Measurements from ENCODE around the gene MFRP.

Gene MFRP

DNA sequence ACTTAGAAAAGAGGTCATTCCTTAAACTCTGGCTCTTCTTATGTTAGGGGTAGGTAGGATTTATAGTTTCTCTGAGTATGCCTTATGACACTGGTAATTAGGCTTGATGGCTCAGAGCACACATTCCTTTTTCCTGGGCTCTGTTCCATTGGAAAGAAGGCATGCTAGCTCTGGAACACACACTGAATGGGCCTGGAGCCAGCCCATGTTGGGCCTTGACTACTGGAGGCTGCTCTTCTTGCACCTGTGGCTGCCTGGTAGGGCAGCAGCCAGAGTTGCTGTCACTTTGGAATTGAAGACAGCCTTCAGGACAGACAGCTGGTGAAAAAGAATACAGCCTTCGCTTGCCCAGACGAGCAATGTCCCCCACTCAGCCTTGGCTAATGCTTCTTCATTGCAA, 47.8 kb downstream of the MFRP start:
- H3K4me3 ChIP-seq (ENCODE audit: low read depth, low read length): no peak overlapping the region
- TF ChIP-seq, protein P1, sequence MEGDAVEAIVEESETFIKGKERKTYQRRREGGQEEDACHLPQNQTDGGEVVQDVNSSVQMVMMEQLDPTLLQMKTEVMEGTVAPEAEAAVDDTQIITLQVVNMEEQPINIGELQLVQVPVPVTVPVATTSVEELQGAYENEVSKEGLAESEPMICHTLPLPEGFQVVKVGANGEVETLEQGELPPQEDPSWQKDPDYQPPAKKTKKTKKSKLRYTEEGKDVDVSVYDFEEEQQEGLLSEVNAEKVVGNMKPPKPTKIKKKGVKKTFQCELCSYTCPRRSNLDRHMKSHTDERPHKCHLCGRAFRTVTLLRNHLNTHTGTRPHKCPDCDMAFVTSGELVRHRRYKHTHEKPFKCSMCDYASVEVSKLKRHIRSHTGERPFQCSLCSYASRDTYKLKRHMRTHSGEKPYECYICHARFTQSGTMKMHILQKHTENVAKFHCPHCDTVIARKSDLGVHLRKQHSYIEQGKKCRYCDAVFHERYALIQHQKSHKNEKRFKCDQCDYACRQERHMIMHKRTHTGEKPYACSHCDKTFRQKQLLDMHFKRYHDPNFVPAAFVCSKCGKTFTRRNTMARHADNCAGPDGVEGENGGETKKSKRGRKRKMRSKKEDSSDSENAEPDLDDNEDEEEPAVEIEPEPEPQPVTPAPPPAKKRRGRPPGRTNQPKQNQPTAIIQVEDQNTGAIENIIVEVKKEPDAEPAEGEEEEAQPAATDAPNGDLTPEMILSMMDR (IDR thresholded peaks at IDR 0.05; ENCODE audit: low read depth, low read length, missing control alignments): no peak
- in situ Hi-C loops (cut with HindIII; ENCODE audit: low sequenced_read_pairs): loop anchor here (25.0 kb wide), 1 partner anchor 186 kb away; the partner anchor contains the start of genes C2CD2L, DPAGT1 and HINFP
- no peak for DNase-seq (ENCODE audit: low read depth)

DNA sequence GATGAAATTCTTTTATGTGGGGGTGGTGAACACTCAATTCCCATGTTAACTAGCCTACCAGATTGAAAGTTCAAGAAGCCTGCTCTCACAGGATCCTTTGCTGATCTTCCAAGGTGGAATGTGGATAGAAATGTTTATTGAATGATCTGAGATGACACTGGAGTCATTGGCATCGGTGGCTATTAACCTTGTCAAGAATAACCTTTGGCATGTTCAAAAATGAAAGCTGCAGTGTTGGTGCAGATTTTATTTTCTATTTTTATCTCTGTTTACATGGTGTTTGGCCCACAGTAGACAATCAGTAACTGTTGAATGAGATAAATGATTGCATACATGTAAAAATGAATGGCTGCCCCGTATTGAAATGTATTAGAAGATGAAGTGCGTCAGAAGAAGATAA, 48.6 kb downstream of the MFRP start:
- in situ Hi-C loops (cut with HindIII; ENCODE audit: low sequenced_read_pairs): loop anchor here (25.0 kb wide), 1 partner anchor 186 kb away; the partner anchor contains the start of genes C2CD2L, DPAGT1 and HINFP
- TF ChIP-seq, protein P1 (IDR thresholded peaks at IDR 0.05; ENCODE audit: low read depth, low read length, missing control alignments): no peak
- H3K4me3 ChIP-seq (ENCODE audit: low read depth, low read length): no peak overlapping the region
- no peak for DNase-seq (ENCODE audit: low read depth)

DNA sequence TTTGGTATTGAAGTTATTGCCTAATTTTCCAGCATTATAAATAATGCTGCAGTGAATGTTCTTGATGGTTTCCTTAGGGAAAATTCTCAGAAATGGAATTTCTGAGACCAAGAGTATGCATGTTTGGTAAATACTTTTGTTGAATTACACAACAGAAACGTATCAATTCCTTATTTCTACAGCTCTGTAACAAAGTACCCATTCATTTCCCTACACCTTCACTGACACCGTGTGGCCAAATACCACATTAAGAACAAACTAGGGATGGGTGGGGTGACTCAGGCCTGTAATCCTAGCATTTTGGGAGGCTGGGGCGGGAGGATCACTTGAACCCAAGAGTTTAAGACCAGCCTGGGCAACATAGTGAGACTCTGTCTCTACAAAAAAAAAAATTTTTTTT, 51.3 kb downstream of the MFRP start:
- TF ChIP-seq, protein P1 (IDR thresholded peaks at IDR 0.05; ENCODE audit: low read depth, low read length, missing control alignments): no peak
- no peak for DNase-seq (ENCODE audit: low read depth)
- H3K4me3 ChIP-seq (ENCODE audit: low read depth, low read length): no peak overlapping the region
- in situ Hi-C loops (cut with HindIII; ENCODE audit: low sequenced_read_pairs): loop anchor here (25.0 kb wide), 1 partner anchor 183 kb away; the partner anchor contains the start of genes C2CD2L, DPAGT1 and HINFP

DNA sequence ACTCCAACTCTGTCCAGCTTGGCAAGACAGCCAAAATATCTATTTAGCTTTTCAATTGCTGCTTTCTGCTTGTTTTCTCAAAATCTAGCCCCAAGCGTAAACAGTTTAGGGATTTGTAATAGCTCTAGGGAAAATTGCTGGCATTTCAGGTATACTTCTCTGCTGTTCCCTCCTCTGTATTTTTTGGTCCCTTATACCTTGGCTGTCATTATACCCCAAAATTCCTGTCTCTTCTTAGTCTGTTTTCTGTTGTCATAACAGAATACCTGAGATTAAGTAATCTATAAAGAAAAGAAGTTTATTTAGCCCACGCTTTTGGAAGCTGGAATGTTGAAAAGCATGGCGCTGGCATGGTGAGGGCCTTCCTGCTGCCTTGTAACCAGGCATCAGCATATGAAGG, 53.0 kb downstream of the MFRP start:
- no peak for DNase-seq (ENCODE audit: low read depth)
- TF ChIP-seq, protein P1 (IDR thresholded peaks at IDR 0.05; ENCODE audit: low read depth, low read length, missing control alignments): no peak
- H3K4me3 ChIP-seq (ENCODE audit: low read depth, low read length): no peak overlapping the region
- in situ Hi-C loops (cut with HindIII; ENCODE audit: low sequenced_read_pairs): loop anchor here (25.0 kb wide), 1 partner anchor 181 kb away; the partner anchor contains the start of genes C2CD2L, DPAGT1 and HINFP

DNA sequence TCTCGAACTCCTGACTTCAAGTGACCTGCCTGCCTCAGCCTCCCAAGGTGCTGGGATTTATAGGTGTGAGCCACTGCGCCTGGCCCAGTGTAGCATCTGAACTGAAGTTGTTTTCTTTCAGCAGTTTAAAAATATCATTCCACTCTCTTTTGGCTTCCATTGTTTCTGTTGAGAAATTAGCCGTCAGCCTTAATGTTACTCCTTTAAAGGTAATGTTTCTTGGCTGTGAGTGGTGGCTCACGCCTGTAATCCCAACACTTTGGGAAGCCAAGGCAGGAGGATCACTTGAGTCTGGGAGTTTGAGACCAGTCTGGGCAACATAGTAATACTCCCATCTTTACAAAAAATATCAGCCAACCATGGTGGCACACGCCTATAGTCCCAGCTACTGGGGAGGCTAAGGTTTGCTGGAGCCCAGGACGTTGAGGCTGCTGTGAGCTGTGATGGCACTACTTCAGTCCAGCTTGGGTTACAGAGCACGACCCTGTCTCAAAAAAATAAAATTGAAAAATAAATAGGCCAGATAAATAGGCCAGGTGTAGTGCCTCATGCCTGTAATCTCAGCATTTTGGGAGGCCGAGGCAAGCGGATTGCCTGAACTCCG, 55.5 kb downstream of the MFRP start:
- no peak for DNase-seq (ENCODE audit: low read depth)
- TF ChIP-seq, protein P1 (IDR thresholded peaks at IDR 0.05; ENCODE audit: low read depth, low read length, missing control alignments): no peak
- no peak overlapping the region for H3K4me3 ChIP-seq (ENCODE audit: low read depth, low read length)
- in situ Hi-C loops (cut with HindIII; ENCODE audit: low sequenced_read_pairs): loop anchor here (25.0 kb wide), 1 partner anchor 179 kb away; the partner anchor contains the start of genes C2CD2L, DPAGT1 and HINFP
